ENCODE data around the gene TMEM219.

Gene TMEM219

DNA sequence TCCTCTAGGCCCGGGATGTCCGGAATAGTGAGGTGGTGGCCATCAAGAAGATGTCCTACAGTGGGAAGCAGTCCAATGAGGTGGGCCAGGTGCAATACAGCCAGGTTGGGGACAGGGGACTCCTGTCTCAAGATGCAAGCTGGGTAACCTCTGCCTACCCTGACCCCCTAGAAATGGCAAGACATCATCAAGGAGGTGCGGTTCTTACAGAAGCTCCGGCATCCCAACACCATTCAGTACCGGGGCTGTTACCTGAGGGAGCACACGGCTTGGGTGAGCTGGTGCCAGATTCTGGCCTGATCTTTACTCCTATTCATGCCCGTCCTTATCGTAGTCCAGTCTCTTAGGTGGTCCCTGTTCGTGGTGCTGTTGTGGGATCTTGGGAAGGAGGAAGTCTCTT, 16.2 kb downstream of the TMEM219 start:
- Histone ChIP-seq H3K9me3 (ENCODE audit: low read length) (no peaks in the 10 kb centered on the region), H3K4me1 (ENCODE audit: insufficient read depth, low read length) (peaks cover 23% of the 10 kb centered on the region), H3K36me3 (ENCODE audit: insufficient read depth, low read length) (peaks cover 52% of the 10 kb centered on the region), H2AFZ (ENCODE audit: low read depth, low read length) (no peak overlapping the region), H3K4me3 (ENCODE audit: low read length) (no peak overlapping the region), H3K27me3 (ENCODE audit: insufficient read depth, low read length) (no peaks in the 10 kb centered on the region)

- Histone ChIP-seq H2AFZ (ENCODE audit: low read depth, low read length) (no peak overlapping the region), H3K9me3 (ENCODE audit: low read length) (no peaks in the 10 kb centered on the region), H3K27me3 (ENCODE audit: insufficient read depth, low read length) (no peaks in the 10 kb centered on the region), H3K4me1 (ENCODE audit: insufficient read depth, low read length) (peaks cover 23% of the 10 kb centered on the region), H3K4me3 (ENCODE audit: low read length) (no peak overlapping the region), H3K36me3 (ENCODE audit: insufficient read depth, low read length) (peaks cover 58% of the 10 kb centered on the region)
Observed at GRCh38 chr16:29978564-29979270, 16.8 kb downstream of the TMEM219 start.

GRCh38 chr16:29982560-29983419, 20.9 kb downstream of the TMEM219 start:
- Histone ChIP-seq H3K36me3 (ENCODE audit: insufficient read depth, low read length) (peaks cover 92% of the 10 kb centered on the region), H3K27me3 (ENCODE audit: insufficient read depth, low read length) (no peaks in the 10 kb centered on the region), H3K4me1 (ENCODE audit: insufficient read depth, low read length) (no peaks in the 10 kb centered on the region), H2AFZ (ENCODE audit: low read depth, low read length) (no peak overlapping the region), H3K4me3 (ENCODE audit: low read length) (no peak overlapping the region), H3K9me3 (ENCODE audit: low read length) (no peaks in the 10 kb centered on the region)

GRCh38 chr16:29983420-29984136, 21.7 kb downstream of the TMEM219 start:
- Histone ChIP-seq H3K36me3 (ENCODE audit: insufficient read depth, low read length) (peaks cover 92% of the 10 kb centered on the region), H2AFZ (ENCODE audit: low read depth, low read length) (no peak overlapping the region)

DNA sequence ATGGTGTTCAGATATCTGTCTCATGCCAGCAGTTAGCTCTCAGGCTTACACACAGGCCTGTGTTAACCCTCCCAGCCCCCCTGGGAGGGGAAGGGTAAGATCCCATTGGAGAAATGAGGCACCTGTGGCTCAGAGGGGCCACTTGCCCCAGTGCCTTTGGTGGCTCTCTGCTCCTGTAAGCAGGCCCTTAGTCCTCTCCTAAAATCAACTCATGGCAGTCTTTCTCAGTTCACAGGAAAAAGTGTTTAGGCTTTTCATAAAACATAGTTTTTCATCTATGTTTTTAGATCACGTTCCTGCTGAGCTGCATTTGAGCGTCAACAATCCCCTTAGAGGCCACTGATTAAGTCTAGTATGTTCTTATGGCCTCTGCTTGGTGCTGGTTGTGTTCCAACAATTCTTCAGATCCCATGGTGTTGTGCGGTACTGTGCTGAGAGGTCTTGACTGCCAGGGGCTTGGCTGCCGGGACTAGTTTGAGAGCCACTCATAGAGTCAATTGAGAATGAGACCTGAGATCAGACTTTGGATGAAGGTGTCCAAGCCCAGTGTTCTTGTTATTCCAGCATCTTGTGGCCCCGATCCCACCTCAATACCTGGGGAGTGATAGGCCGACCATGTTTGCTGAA, 22.4 kb downstream of the TMEM219 start:
- Histone ChIP-seq H3K36me3 (ENCODE audit: insufficient read depth, low read length) (peaks cover 92% of the 10 kb centered on the region), H3K27me3 (ENCODE audit: insufficient read depth, low read length) (no peaks in the 10 kb centered on the region), H3K4me1 (ENCODE audit: insufficient read depth, low read length) (no peaks in the 10 kb centered on the region), H3K9me3 (ENCODE audit: low read length) (no peaks in the 10 kb centered on the region), H3K4me3 (ENCODE audit: low read length) (no peak overlapping the region), H2AFZ (ENCODE audit: low read depth, low read length) (no peak overlapping the region)

More at GRCh38 chr16:29983420-29984136, 21.7 kb downstream of the TMEM219 start:
- no peaks in the 10 kb centered on the region for H3K9me3 ChIP-seq (ENCODE audit: low read length)
- H3K27me3 ChIP-seq (ENCODE audit: insufficient read depth, low read length): no peaks in the 10 kb centered on the region
- H3K4me3 ChIP-seq (ENCODE audit: low read length): no peak overlapping the region
- no peaks in the 10 kb centered on the region for H3K4me1 ChIP-seq (ENCODE audit: insufficient read depth, low read length)

DNA sequence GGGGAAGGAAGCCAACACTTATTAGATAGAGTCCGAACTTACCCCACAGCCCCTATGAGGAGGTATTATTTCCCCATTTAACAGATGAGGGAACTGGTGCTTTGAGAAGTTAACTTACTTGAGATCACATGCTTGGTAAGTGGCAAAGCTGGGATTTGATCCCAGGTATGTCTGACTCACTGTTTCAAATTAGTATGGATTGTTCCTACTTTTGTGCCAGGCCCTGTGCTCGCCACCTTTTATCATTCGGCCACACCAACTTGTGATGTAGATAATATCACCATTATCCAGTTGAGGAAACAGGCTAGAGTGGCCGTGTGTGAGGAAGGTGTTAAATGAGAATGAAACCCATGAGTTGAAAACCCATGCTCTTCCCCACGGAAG, 22.9 kb downstream of the TMEM219 start:
- Histone ChIP-seq H3K36me3 (ENCODE audit: insufficient read depth, low read length) (peaks cover 91% of the 10 kb centered on the region), H3K27me3 (ENCODE audit: insufficient read depth, low read length) (no peaks in the 10 kb centered on the region), H3K4me3 (ENCODE audit: low read length) (no peak overlapping the region), H3K4me1 (ENCODE audit: insufficient read depth, low read length) (no peaks in the 10 kb centered on the region), H3K9me3 (ENCODE audit: low read length) (no peaks in the 10 kb centered on the region), H2AFZ (ENCODE audit: low read depth, low read length) (no peak overlapping the region)

DNA sequence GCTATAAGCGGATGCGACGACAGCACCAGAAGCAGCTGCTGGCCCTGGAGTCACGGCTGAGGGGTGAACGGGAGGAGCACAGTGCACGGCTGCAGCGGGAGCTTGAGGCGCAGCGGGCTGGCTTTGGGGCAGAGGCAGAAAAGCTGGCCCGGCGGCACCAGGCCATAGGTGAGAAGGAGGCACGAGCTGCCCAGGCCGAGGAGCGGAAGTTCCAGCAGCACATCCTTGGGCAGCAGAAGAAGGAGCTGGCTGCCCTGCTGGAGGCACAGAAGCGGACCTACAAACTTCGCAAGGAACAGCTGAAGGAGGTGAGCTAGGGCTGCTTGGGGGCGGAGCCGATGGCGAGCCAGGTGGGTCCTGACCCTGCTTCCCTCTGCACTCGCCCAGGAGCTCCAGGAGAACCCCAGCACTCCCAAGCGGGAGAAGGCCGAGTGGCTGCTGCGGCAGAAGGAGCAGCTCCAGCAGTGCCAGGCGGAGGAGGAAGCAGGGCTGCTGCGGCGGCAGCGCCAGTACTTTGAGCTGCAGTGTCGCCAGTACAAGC, 23.5 kb downstream of the TMEM219 start:
- Histone ChIP-seq H3K9me3 (ENCODE audit: low read length) (no peaks in the 10 kb centered on the region), H2AFZ (ENCODE audit: low read depth, low read length) (no peak overlapping the region), H3K36me3 (ENCODE audit: insufficient read depth, low read length) (peaks cover 91% of the 10 kb centered on the region), H3K4me1 (ENCODE audit: insufficient read depth, low read length) (no peaks in the 10 kb centered on the region), H3K4me3 (ENCODE audit: low read length) (no peak overlapping the region), H3K27me3 (ENCODE audit: insufficient read depth, low read length) (no peaks in the 10 kb centered on the region)

DNA sequence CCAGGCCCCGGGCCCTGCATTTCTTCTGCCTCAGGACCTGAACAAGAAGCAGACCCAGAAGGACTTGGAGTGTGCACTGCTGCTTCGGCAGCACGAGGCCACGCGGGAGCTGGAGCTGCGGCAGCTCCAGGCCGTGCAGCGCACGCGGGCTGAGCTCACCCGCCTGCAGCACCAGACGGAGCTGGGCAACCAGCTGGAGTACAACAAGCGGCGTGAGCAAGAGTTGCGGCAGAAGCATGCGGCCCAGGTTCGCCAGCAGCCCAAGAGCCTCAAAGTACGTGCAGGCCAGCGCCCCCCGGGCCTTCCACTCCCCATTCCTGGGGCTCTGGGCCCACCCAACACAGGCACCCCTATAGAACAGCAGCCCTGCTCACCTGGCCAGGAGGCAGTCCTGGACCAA, 24.4 kb downstream of the TMEM219 start:
- Histone ChIP-seq H3K36me3 (ENCODE audit: insufficient read depth, low read length) (peaks cover 89% of the 10 kb centered on the region), H3K4me1 (ENCODE audit: insufficient read depth, low read length) (no peaks in the 10 kb centered on the region), H3K4me3 (ENCODE audit: low read length) (no peak overlapping the region), H3K9me3 (ENCODE audit: low read length) (no peaks in the 10 kb centered on the region), H3K27me3 (ENCODE audit: insufficient read depth, low read length) (no peaks in the 10 kb centered on the region), H2AFZ (ENCODE audit: low read depth, low read length) (no peak overlapping the region)

DNA sequence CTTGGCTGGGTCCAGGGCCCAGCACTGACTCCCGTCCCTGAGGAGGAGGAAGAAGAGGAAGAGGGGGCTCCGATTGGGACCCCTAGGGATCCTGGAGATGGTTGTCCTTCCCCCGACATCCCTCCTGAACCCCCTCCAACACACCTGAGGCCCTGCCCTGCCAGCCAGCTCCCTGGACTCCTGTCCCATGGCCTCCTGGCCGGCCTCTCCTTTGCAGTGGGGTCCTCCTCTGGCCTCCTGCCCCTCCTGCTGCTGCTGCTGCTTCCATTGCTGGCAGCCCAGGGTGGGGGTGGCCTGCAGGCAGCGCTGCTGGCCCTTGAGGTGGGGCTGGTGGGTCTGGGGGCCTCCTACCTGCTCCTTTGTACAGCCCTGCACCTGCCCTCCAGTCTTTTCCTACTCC, 25.1 kb downstream of the TMEM219 start:
- no peaks in the 10 kb centered on the region for H3K4me1 ChIP-seq (ENCODE audit: insufficient read depth, low read length)
- peaks cover 88% of the 10 kb centered on the region for H3K36me3 ChIP-seq (ENCODE audit: insufficient read depth, low read length)
- H3K27me3 ChIP-seq (ENCODE audit: insufficient read depth, low read length): no peaks in the 10 kb centered on the region
- H3K4me3 ChIP-seq (ENCODE audit: low read length): no peak overlapping the region
- H2AFZ ChIP-seq (ENCODE audit: low read depth, low read length): no peak overlapping the region
- no peaks in the 10 kb centered on the region for H3K9me3 ChIP-seq (ENCODE audit: low read length)

DNA sequence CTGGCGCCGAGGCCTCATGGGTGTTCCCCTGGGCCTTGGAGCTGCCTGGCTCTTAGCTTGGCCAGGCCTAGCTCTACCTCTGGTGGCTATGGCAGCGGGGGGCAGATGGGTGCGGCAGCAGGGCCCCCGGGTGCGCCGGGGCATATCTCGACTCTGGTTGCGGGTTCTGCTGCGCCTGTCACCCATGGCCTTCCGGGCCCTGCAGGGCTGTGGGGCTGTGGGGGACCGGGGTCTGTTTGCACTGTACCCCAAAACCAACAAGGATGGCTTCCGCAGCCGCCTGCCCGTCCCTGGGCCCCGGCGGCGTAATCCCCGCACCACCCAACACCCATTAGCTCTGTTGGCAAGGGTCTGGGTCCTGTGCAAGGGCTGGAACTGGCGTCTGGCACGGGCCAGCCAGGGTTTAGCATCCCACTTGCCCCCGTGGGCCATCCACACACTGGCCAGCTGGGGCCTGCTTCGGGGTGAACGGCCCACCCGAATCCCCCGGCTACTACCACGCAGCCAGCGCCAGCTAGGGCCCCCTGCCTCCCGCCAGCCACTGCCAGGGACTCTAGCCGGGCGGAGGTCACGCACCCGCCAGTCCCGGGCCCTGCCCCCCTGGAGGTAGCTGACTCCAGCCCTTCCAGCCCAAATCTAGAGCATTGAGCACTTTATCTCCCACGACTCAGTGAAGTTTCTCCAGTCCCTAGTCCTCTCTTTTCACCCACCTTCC, 25.6 kb downstream of the TMEM219 start:
- Histone ChIP-seq H3K36me3 (ENCODE audit: insufficient read depth, low read length) (peaks cover 88% of the 10 kb centered on the region), H3K9me3 (ENCODE audit: low read length) (no peaks in the 10 kb centered on the region), H3K27me3 (ENCODE audit: insufficient read depth, low read length) (no peaks in the 10 kb centered on the region), H3K4me3 (ENCODE audit: low read length) (no peak overlapping the region), H2AFZ (ENCODE audit: low read depth, low read length) (no peak overlapping the region), H3K4me1 (ENCODE audit: insufficient read depth, low read length) (no peaks in the 10 kb centered on the region)

- Histone ChIP-seq H3K36me3 (ENCODE audit: insufficient read depth, low read length) (peaks cover 88% of the 10 kb centered on the region), H3K27me3 (ENCODE audit: insufficient read depth, low read length) (no peaks in the 10 kb centered on the region), H2AFZ (ENCODE audit: low read depth, low read length) (no peak overlapping the region), H3K4me3 (ENCODE audit: low read length) (no peak overlapping the region), H3K9me3 (ENCODE audit: low read length) (no peaks in the 10 kb centered on the region), H3K4me1 (ENCODE audit: insufficient read depth, low read length) (no peaks in the 10 kb centered on the region)
Observed at GRCh38 chr16:29988346-29989075, 26.6 kb downstream of the TMEM219 start.
